HPDE6-E6E7 (cell line): Measurements from ENCODE around the gene PHKB.

Source experiments
- DNase-seq: peaks from one replicate; pipeline ENCODE4 v3.0.0; 2011; ENCODE audit warnings: missing footprints; ENCODE audit errors: extremely low spot score

PHKB gene

DNA sequence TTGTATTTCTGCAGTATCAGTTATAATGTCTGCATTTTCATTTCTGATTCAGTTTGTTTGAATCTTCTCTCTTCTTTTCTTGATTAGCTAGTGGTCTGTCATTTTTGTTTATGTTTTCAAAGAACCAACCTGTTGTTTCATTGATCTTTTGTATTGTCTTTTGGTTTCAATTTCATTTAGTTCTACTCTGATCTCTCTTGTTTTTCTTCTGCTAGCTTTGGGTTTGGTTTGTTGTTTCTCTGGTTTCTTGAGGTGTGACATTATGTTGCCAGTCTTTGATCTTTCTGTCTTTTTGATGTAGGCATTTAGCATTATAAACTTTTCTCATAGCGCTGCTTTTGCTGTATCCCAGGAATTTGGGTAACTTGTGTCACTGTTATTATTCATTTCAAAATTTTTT, 107.2 kb downstream of the PHKB start:
- no peak for DNase-seq

DNA sequence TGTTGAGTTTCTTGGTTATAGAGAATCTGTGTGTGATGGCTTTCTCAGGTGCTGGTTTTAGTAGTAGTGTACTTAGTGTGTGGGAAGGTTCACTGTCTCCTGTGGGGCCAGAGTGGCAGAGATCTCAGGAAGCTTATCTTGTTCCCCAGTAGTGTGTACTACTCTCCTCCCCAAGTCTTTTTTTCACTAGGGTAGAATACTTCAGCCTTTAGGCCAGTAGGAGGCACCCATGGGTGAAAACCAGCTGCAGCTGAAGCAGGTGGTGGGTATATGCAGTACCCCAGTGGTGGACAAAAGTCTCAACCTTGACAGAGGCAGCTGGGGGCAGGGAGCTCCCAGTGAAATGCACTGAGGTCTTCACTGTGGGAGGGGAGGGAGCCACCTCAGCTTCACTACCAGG, 109.9 kb downstream of the PHKB start:
- DNase-seq, result no peak

DNA sequence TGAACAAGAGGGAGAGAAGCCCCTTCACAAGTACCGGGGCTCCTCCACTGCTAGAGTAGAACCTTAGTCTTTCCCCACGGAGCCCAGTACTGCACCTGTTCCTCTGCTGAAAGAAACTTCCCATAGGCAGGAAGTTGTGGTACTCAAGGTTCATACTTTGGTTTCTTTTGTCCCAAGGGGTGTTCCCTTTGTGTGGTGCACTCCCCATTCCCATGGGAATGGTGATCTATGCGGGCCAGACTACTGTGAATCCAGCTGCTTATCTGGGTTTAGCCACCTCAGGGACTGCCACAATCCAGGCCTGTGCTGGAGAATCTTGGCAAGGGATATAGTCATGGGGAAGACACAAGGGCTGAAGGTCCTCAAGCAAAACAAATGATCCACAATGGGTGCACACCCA, 110.6 kb downstream of the PHKB start:
- no peak for DNase-seq

DNA sequence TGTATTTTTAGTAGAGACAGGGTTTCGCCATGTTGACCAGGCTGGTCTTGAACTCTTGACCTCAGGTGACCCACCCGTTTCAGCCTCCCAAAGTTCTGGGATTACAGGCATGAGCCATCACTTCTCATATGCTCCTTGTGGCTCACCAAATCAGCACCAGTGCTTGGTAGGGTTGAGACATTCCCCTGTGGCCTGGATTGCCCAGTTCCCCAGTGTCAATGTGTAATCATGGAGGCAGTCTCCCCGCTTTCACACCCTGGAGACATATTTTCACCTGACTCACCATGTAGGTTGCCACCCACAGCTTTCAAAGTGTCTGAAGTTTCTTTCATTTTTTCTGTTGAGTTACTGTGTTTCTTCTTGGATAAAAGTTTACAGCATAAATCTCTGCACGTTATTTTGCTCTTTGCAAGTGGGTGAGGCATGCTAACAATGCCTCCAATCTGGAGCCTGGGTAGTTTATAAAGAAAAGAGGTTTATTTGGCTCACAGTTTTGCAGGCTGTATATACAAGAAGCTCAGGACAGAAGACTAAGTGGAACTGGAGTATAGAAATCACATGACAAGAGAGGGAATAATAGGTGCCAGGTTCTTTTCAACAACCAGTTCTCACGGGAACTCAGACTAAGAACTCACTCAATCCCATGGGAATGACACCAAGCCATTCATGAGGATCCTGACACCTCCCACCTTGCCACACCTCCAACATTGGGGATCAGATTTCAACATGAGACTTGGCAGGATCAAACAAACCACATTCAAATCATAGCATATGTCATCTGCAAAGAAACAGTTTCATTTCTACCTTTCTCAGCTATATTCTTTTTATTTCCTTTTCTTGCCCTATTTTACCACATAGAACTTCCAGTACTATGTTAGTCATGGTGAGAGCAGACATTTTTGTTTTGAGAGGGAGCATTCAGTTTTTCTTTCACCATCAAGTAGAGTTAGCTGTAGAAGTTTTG, 113.2 kb downstream of the PHKB start:
- DNase-seq, result peak; percentile 90

DNA sequence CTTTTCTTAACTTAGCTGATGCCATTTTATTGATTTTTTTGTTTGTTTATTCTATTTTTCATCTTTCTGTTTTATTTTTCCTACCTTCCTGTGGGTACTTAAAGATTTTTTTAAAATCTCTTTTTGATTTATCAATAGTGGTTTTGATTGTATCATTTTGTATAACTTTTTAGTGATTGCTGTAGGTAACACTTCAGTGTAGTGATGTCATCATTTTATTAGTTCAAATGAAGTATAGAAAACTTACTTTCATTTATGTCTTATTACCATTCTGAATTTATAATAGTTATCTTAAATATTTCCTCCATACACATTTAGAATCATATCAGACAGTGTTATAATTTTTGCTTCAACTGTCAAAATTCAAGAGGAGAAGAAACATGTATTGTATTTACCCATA, 115.9 kb downstream of the PHKB start:
- DNase-seq, result no peak

DNA sequence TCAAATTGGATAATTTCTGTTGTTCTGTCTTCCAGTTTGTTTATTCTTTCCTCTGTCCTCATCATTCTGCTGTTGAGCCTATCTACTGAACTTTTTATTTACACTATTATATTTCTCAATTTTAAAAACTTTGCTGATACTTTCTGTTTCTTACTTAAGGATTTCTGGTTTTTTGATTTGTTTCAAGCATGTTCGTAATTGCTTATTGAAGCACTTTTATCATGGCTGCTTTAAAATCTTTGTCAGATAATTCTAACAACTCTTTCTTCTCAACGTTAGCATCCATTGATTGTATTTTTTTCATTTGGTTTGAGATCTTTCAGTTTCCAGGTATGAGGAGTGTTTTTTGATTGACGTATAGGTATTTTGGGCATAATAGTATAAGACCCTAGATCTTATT, 116.9 kb downstream of the PHKB start:
- DNase-seq, result no peak

DNA sequence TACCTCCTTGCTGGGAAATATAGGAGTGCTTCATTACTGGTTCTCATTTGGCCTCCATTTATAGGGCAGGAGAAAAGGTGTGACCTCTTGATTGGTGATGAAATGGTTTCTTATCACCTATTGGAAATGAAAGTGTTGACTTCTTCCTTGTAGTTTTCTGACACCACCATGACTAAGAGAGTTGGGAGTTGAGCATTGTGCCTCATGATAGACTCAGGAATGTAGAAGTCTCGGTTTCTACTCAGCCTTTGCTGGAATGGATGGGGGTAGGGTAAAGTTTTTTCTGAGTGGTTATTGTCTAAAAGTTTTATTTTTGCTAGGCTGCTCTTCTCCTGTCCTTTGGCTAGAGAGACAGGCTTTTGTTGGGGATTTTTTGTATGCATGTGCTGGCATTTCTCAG, 117.4 kb downstream of the PHKB start:
- DNase-seq, result peak; percentile 31

DNA sequence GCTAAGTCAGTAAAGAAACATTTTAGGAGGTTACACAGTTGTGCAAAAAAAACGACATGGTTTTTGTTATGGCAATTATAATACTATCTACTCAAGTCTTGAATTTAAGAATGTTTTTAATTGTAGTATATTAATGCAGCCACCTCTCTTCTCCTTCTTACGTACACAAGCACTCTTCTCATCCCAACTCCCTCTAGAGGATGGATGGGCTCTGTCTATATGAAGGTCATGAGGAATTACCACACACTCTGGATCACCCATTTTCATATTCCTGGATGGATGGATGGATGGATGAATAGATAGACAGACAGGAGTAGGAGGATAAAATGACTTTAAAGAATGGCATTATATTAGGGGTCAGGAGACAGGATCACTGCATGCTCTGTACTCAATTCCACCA, 120.0 kb downstream of the PHKB start:
- no peak for DNase-seq

DNA sequence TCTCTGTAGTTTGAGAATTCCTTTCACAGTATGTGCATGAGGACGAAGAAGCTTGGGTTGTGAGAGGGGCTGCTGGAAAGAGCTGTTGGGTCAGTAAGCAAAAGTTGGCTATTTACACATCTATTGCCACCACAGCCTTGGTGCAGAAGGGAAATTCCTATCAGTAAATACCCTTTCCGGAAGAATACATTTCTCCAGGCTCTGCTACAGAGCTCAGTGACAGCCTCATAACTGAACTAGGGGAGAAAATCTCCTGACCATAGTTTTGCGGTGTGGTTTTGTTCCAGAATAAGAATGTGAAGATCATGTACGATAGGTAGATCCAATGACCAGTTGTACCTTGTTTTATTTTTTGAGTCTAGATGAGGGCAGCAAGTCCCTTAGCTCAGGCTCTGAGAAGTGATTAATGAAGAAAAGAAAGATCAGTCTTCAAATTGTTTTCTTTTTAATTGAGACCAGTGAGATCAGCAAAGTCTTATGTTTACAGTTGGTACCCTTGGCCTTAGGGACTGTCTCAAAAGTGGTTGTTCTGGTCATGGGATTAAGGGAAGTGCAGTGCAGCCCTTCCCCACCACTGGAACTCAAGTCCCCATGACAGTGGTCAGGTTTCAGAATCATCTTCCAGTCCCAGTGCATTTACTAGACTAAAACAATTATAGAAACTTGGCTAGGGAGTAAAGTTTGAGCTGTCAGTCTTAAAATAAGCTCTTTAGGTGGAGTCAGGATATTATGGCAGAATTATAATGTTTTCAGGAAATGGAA, 123.5 kb downstream of the PHKB start:
- no peak for DNase-seq

DNA sequence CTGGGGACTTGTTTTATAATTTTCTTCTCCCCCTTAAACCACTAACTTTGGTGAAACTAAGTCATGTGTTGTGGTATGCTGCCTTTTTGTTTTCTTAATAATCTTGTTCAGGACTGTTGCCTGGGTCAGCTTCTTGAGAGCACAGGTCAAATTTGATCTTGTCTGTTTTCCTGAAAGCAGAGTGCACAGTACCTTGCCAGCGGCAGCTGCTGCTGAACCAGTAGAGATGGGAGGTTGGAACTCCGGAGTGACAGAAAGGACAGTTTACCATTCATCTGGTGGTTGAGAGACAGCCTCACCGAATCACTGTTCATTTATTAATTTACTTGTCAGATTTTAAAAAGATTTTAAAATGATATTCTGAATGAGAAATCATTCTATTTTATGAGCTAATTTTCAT, 125.0 kb downstream of the PHKB start:
- no peak for DNase-seq

DNA sequence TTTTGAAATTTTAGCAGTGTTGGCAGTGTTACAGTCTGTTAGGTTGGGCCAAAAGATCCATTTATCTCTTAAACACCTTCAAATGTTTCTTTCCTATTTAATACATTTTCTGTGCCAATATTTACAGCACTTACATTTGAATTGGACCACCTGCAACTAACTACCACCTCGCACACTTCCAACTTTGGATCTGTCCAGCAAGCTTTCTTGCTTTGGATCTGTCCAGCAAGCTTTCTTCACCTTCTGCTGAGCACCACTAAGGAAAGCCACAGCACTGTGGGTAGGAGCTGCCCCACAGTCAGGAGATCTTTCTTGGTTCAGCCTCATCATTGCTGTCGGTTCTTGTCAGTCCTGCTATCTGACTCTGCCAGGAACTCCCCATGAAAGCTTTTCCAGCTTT, 129.3 kb downstream of the PHKB start:
- DNase-seq, result no peak

DNA sequence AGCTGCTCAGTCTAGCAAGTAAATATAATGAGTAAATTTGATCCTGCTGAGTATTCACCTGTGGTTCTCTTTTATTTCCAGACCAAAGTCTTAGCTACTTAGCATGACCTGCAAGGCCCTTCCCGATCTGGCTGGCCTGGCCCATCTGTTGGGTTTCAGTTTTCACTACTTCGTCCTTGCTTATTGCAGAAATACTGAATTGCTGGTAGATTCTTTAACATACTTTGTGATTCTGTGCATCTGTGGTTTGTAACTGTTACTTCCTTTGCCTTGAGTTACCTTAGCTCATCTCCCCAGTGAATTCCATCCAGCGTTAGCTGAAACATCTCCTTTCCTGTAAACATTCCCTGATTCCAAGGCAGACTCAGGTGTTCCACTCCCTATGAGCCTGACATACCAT, 131.1 kb downstream of the PHKB start:
- DNase-seq, result no peak

DNA sequence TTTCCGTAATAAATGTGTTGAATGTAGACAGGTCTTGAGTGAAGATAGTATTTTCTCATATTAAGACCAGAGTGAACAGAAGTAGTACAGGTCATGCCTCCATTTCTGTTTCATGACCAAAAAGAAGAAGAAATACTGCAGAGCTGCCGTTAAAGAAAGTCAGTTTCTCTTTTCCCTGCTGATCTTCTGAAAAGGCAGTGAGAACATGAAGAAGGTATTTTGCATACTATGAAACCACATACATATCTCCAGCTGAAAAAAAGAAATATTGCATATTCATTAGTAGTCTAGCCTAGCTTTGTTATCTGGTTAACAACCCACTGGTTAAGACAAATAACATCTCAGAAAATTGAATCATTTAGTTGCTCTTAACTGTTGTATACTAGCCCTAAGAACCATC, 138.4 kb downstream of the PHKB start:
- no peak for DNase-seq

DNA sequence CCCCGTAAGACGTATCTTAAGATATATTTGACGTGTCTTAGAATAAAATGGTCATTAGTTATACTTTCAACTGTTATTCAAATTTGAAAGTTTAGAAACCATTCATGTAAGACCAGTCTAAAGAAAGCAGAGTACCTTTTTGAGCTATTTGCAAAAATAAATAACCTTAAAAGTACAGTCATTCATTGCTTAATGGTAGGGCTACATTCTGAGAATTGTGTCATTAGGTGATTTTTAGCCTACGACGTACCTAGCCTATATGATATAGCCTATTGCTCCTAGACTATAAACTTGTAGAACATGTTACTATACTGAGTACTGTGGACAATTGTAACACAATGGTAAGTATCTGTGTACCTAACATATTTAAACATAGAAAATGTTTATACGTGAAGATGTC, 139.2 kb downstream of the PHKB start:
- no peak for DNase-seq

DNA sequence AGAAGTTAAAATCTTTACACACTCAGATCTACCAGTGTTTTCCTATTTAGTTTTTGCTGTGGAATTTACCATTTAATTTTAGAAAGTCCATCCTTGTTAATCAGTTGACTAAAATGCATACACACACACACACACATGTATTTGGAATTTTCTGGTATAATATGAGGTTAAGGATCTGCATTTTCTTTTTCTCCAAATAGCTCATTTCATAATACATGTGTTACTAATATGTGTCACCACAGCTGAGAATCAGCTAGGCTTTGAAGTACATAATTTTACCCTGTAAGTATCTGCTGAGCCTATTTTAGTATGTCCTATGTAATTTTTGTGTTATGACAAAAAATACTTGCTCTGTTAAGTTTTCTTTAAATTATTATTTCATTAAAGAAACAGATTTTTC, 143.2 kb downstream of the PHKB start:
- DNase-seq, result no peak

DNA sequence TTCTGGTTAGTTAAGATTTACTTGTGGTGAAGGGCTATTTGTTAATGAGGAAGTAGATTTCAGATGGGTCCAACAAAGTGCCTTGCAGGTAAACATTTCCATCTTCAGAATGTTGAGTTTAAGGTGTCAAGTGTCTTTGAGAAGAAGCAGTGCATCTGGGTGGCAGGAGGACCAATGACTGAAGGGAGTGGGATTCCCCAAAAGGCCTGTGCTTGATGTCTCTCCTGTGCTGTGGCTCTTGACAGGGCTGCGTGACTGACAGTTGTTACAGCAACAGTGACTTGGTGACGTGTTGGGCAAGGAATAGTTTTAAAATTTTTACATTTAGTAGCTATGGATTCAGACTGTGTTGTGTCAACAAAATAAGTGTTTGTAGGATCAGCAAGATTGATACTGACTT, 149.9 kb downstream of the PHKB start:
- DNase-seq, result no peak

DNA sequence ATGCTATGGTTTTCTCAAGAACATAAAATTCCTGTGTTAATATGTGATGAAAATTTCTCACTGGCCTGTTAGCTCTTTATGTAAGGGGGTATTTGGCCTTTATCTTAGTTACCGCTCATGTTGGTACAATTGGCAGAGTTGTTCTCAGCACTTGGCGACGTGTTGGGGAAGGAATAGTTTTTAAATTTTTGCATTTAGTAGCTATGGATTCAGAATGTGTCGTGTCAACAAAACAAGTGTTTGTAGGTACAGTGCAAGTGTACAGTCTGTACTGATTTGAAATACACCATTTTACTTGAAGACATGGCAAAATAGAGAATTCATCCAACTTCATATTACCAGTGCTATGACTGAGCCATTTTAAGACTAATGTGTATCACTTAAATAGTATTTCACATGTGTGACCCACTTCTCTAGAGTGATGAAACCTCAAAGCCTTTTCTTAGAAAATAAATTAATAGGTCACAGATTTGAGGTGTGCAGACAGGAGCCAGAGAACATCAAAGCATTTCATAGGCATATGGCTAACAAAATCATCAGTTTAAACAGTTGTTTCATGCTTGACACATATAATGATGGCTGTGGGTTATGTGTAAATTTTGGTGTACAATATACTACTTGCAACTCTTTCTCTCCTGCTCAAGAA, 150.8 kb downstream of the PHKB start:
- DNase-seq, result no peak

DNA sequence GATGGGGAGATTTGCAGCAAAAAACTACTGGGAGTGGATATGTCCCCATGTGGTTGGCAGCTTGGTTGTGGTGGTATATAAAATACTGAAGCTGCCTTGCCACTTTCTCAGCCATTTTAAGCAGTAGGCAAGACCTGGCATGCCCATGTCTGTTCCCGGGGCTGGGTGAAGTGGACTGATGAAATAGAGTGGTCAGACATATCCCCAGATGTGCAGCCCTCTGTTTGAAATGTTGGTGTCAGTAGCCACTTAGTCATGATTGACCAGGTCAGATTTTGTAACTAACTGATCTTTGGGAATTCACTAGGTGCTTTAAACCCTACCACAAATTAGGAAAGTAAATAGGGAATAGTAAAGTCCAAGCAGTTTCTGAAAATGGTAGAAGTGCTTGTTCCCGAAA, 151.6 kb downstream of the PHKB start:
- peak; percentile 38 for DNase-seq

DNA sequence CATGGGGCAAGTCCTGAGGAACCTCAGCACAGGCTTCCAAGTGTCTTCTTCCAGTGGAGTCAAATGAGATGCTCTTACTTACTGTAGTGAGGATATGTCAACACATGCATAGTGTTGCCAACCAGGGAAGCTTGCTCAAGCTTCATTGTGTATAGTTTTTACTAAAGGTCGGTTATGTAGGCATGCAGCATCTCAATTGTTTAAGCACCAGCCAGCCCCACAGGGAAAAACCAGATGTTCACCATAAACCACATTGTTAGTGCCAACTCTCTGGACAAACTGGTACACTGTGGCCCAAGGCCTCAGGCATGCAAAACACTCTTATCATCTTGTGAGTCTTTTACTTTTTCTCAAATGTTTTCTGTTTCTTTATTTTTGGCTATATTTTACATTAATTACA, 152.1 kb downstream of the PHKB start:
- no peak for DNase-seq

DNA sequence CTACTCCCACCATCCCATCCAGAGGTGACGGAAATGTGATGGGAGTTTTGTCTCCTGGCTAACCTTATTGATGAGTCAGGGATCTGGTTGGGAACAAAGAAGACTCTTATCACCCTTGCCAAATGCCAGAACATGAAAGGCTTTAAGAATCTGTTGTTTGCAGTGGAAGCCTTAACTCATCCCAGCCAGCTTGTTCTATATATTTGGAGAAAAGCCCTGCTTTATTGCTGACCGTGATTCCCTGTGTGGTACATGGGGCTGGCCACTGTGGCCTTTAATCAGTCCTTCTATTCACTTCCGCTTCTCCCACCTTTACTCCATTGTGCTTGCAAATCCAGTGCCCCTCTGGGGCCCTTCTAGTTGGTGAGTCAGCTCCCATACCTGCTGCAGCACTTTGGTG, 156.6 kb downstream of the PHKB start:
- DNase-seq, result no peak

DNA sequence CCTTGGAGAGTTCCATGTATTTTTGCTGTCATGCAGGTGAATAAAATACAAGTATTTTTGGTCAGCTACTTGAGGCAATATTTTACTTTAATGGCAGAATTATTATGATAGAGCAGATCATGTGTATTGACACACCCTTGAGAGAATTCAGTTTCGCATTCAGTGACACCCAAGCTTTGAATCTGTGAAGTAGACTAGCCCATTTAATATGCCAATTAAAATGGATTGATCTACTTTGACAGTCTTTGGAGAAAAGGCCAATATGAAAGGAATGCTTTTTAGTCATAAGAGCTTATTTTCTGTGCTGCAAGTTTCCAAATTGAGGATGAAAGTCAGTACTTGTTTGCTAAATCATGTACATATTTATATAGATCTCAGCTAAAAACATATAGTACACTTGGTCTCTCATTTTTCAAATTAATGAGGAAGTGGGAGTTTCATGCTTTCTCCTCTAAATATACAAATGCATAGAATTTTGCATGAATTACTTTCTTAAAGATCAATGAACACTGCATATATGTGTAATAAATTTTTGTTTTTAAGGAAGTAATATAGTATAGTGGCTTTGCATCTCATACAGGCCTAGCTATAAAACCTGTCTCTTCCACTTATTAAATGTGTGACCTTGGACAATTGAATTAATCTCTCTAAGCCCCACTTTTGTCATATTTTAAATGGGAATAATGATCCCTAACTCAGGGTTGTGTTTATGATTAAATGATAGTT, 161.5 kb downstream of the PHKB start:
- DNase-seq, result no peak

DNA sequence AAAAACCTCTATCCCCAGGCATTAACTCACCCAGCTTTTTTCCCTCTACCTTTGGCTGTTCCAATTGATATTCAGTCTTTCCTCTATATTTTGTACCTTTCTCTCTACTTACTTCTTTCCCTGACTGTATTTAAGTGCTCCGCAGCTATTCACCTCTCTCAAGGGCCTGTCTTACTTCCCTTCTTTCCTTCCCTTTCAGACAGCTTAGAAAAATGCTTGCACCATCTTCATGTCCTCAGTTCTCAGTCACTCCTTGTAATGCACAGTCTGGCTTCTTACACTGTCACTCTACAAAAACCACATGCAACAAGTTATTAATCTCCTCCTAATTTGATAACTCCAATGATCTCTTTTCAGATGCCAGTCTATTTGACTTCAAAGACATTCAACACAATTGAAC, 163.4 kb downstream of the PHKB start:
- no peak for DNase-seq
